ENCODE data around the gene RIOK2. TPM values are rescaled to one million over a fixed set of nuclear protein-coding genes. Genes with fewer than 3 reads are reported as not detected.

Gene RIOK2
- total RNA-seq, 3 donors from 2014 or later (not counting 1 experiment from before 2014, with no cell fraction given): 26.3 to 31.0 (median 28.2) TPM

DNA sequence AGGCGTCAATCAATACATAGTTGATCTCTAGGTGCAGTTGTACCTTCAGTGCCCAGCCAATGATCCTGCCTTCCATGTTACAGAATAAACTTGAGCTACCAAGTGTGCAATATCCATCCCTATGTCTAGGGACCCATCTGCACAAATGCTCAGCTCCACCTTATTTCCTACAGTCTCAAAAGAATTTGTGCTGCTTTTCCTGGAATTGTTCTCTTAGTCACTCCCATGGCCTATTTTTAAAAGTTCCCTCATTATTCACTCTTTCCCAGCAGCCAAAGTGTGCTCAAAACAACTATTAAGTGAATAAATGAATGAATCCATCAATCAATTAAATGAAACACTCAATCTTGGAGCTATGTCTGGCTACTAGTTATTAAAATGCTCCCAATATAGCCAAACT lies 55.3 kb downstream of the RIOK2 start:
- no peak for TF ChIP-seq CTCF (IDR thresholded peaks at IDR 0.05)
- H3K27me3 ChIP-seq (ENCODE audit: control insufficient read depth, insufficient read depth, low read length): no peaks in the 10 kb centered on the region
- no peaks in the 10 kb centered on the region for H3K4me1 ChIP-seq (ENCODE audit: control insufficient read depth, insufficient read depth, low read length)
- Mint-ChIP-seq H3K9me3 (no peaks in the 10 kb centered on the region), H3K4me1 (no peaks in the 10 kb centered on the region), H3K27me3 (ENCODE audit: low read depth in 2 of 2) (peaks cover 12 to 22% of the 10 kb centered on the region in 2 donors), H3K27ac (no peak overlapping the region), H3K4me3 (no peak overlapping the region), H3K36me3 (no peaks in the 10 kb centered on the region)
- no peaks in the 10 kb centered on the region for H3K36me3 ChIP-seq (ENCODE audit: control insufficient read depth, insufficient read depth, low read length)
- 96% methylated on average over 1 of the region's 1 CpG for WGBS (ENCODE audit: insufficient coverage)
- no peak for ATAC-seq
- H3K27ac ChIP-seq (ENCODE audit: low read length): no peak overlapping the region
- no peak overlapping the region for H3K4me3 ChIP-seq (ENCODE audit: low read length)
- H3K9me3 ChIP-seq (ENCODE audit: control insufficient read depth, insufficient read depth, low read length): no peaks in the 10 kb centered on the region
- intact Hi-C loops (cut with micrococcal nuclease): no loop called here
- DNase-seq: no peak

GRCh38 chr5:97125125-97125683 lies 57.8 kb downstream of the RIOK2 start:
- no peak for DNase-seq
- Mint-ChIP-seq H3K9me3 (no peaks in the 10 kb centered on the region), H3K36me3 (no peaks in the 10 kb centered on the region), H3K4me1 (no peaks in the 10 kb centered on the region), H3K27me3 (ENCODE audit: low read depth in 2 of 2) (peaks cover 0 to 17% of the 10 kb centered on the region in 2 donors), H3K4me3 (no peak overlapping the region), H3K27ac (no peak overlapping the region)
- H3K4me3 ChIP-seq (ENCODE audit: low read length): no peak overlapping the region
- TF ChIP-seq CTCF (IDR thresholded peaks at IDR 0.05): no peak
- 90% methylated on average over 2 of the region's 3 CpGs for WGBS (ENCODE audit: insufficient coverage)
- no peak for ATAC-seq
- H3K36me3 ChIP-seq (ENCODE audit: control insufficient read depth, insufficient read depth, low read length): no peaks in the 10 kb centered on the region
- no peaks in the 10 kb centered on the region for H3K27me3 ChIP-seq (ENCODE audit: control insufficient read depth, insufficient read depth, low read length)
- no peak overlapping the region for H3K27ac ChIP-seq (ENCODE audit: low read length)
- no peaks in the 10 kb centered on the region for H3K9me3 ChIP-seq (ENCODE audit: control insufficient read depth, insufficient read depth, low read length)
- no peaks in the 10 kb centered on the region for H3K4me1 ChIP-seq (ENCODE audit: control insufficient read depth, insufficient read depth, low read length)
- intact Hi-C loops (cut with micrococcal nuclease): no loop called here

GRCh38 chr5:97124335-97124734 lies 58.7 kb downstream of the RIOK2 start:
- H3K9me3 Mint-ChIP-seq: no peaks in the 10 kb centered on the region
- Histone ChIP-seq H3K27me3 (ENCODE audit: control insufficient read depth, insufficient read depth, low read length) (no peaks in the 10 kb centered on the region), H3K4me3 (ENCODE audit: low read length) (no peak overlapping the region), H3K36me3 (ENCODE audit: control insufficient read depth, insufficient read depth, low read length) (no peaks in the 10 kb centered on the region), H3K4me1 (ENCODE audit: control insufficient read depth, insufficient read depth, low read length) (no peaks in the 10 kb centered on the region), H3K9me3 (ENCODE audit: control insufficient read depth, insufficient read depth, low read length) (no peaks in the 10 kb centered on the region), H3K27ac (ENCODE audit: low read length) (no peak overlapping the region)
- no peaks in the 10 kb centered on the region for H3K36me3 Mint-ChIP-seq
- no peak for ATAC-seq
- WGBS (ENCODE audit: insufficient coverage): 75% methylated on average over 2 of the region's 2 CpGs
- no peak overlapping the region for H3K27ac Mint-ChIP-seq
- H3K4me3 Mint-ChIP-seq: no peak overlapping the region
- DNase-seq: no peak
- no peaks in the 10 kb centered on the region for H3K4me1 Mint-ChIP-seq
- intact Hi-C loops (cut with micrococcal nuclease): no loop called here
- peaks cover 0 to 17% of the 10 kb centered on the region in 2 donors for H3K27me3 Mint-ChIP-seq (ENCODE audit: low read depth in 2 of 2)
- no peak for TF ChIP-seq CTCF (IDR thresholded peaks at IDR 0.05)

GRCh38 chr5:97121848-97122247 lies 61.2 kb downstream of the RIOK2 start:
- Mint-ChIP-seq H3K27me3 (ENCODE audit: low read depth in 2 of 2) (peaks cover 0 to 9% of the 10 kb centered on the region in 2 donors), H3K9me3 (no peaks in the 10 kb centered on the region), H3K4me1 (no peaks in the 10 kb centered on the region), H3K36me3 (no peaks in the 10 kb centered on the region), H3K4me3 (no peak overlapping the region), H3K27ac (no peak overlapping the region)
- no peak for DNase-seq
- intact Hi-C loops (cut with micrococcal nuclease): no loop called here
- no peaks in the 10 kb centered on the region for H3K4me1 ChIP-seq (ENCODE audit: control insufficient read depth, insufficient read depth, low read length)
- H3K4me3 ChIP-seq (ENCODE audit: low read length): no peak overlapping the region
- no peaks in the 10 kb centered on the region for H3K9me3 ChIP-seq (ENCODE audit: control insufficient read depth, insufficient read depth, low read length)
- H3K36me3 ChIP-seq (ENCODE audit: control insufficient read depth, insufficient read depth, low read length): no peaks in the 10 kb centered on the region
- no peak overlapping the region for H3K27ac ChIP-seq (ENCODE audit: low read length)
- 87% methylated on average over 5 of the region's 5 CpGs for WGBS (ENCODE audit: insufficient coverage)
- TF ChIP-seq CTCF (IDR thresholded peaks at IDR 0.05): no peak
- no peaks in the 10 kb centered on the region for H3K27me3 ChIP-seq (ENCODE audit: control insufficient read depth, insufficient read depth, low read length)
- ATAC-seq: no peak

Data from natural killer cell (primary cell).